SHP77 (cell line): ENCODE measurements around the gene MTUS2.

Experiments used
- DNase-seq, 2 experiments: peaks; one replicate each; lab custom pipeline; 2025; lab: John Stamatoyannopoulos, UW

Gene MTUS2

GRCh38 chr13:29106651-29107050 lies 286.5 kb downstream of the MTUS2 start:
- DNase-seq: no peak

GRCh38 chr13:29108068-29108786 lies 288.1 kb downstream of the MTUS2 start:
- no peak for DNase-seq

- DNase-seq: no peak
These were observed 289.8 kb downstream of the MTUS2 start for GRCh38 chr13:29109987-29110386.

- DNase-seq: no peak
These were observed 291.3 kb downstream of the MTUS2 start for GRCh38 chr13:29111446-29111845.

GRCh38 chr13:29115842-29116241 lies 295.7 kb downstream of the MTUS2 start:
- no peak for DNase-seq

GRCh38 chr13:29117663-29118062 lies 297.5 kb downstream of the MTUS2 start:
- DNase-seq: no peak

GRCh38 chr13:29118471-29118870 lies 298.3 kb downstream of the MTUS2 start:
- no peak for DNase-seq

- DNase-seq: no peak
These were observed 305.2 kb downstream of the MTUS2 start for GRCh38 chr13:29125191-29125933.

- DNase-seq: no peak
These were observed 305.8 kb downstream of the MTUS2 start for GRCh38 chr13:29125934-29126424.

- no peak for DNase-seq
These were observed 309.5 kb downstream of the MTUS2 start for GRCh38 chr13:29129616-29130015.

- DNase-seq: no peak
These were observed 311.0 kb downstream of the MTUS2 start for GRCh38 chr13:29131159-29131558.

GRCh38 chr13:29131881-29132668 lies 311.9 kb downstream of the MTUS2 start:
- no peak for DNase-seq

GRCh38 chr13:29136341-29136740 lies 316.2 kb downstream of the MTUS2 start:
- DNase-seq: no peak

- DNase-seq: no peak
These were observed 316.9 kb downstream of the MTUS2 start for GRCh38 chr13:29137016-29137415.

GRCh38 chr13:29137995-29138394 lies 317.9 kb downstream of the MTUS2 start:
- no peak for DNase-seq

GRCh38 chr13:29140277-29140676 lies 320.1 kb downstream of the MTUS2 start:
- no peak for DNase-seq

GRCh38 chr13:29143847-29144246 lies 323.7 kb downstream of the MTUS2 start:
- DNase-seq: no peak

- DNase-seq: no peak
These were observed 334.3 kb downstream of the MTUS2 start for GRCh38 chr13:29154390-29154789.

GRCh38 chr13:29156136-29156535 lies 336.0 kb downstream of the MTUS2 start:
- DNase-seq: no peak

- no peak for DNase-seq
These were observed 339.7 kb downstream of the MTUS2 start for GRCh38 chr13:29159871-29160270.

GRCh38 chr13:29160862-29161261 lies 340.7 kb downstream of the MTUS2 start:
- DNase-seq: no peak

- DNase-seq: no peak
These were observed 341.5 kb downstream of the MTUS2 start for GRCh38 chr13:29161676-29162075.
